AG10803 (cell line): ENCODE results near the gene FREY1.

Experiments
- DNase-seq: peaks from one replicate; pipeline ENCODE4 v3.0.0; 2010; ENCODE audit warnings: low read depth
- H3K4me3 ChIP-seq: 2 replicates; pipeline ENCODE4 v1.5.1; 2011; ENCODE audit warnings: mild to moderate bottlenecking, low read length, control low read depth
- CTCF ChIP-seq: conservative IDR thresholded peaks from 2 replicates; pipeline ENCODE4 v1.5.1; 2011; ENCODE audit warnings: mild to moderate bottlenecking, low read length, control low read depth, inconsistent platforms

FREY1 gene

GRCh38 chr11:45889966-45890365 lies 17.1 kb downstream of the FREY1 start:
- H3K4me3 ChIP-seq, result no peak overlapping the region

DNA sequence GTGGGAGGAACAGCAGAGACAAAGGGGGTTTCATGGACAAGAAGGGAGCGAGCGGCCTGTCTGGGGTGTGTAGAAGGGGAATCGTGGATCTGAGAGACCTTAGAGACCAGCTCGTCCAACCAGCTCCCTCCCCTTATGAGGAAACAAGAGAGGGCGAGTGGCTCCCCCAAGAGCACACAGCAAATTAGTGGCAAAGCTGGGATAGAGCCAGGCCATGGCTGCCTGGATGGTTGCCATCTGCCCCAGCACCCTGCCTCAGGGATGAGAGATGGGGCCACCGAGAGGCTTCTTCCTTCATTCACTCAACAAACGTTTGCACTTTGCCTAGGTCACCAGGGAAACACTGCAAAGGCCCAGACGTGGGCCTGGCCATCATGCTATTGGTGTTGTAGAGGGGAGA lies 17.5 kb downstream of the FREY1 start:
- no peak for DNase-seq
- TF ChIP-seq CTCF, result no peak
- no peak overlapping the region for H3K4me3 ChIP-seq

More at GRCh38 chr11:45889966-45890365, 17.1 kb downstream of the FREY1 start:
- DNase-seq, result no peak
- TF ChIP-seq CTCF, result no peak

GRCh38 chr11:45887587-45887986 lies 19.5 kb downstream of the FREY1 start:
- no peak overlapping the region for H3K4me3 ChIP-seq
- DNase-seq, result no peak
- no peak for TF ChIP-seq CTCF

DNA sequence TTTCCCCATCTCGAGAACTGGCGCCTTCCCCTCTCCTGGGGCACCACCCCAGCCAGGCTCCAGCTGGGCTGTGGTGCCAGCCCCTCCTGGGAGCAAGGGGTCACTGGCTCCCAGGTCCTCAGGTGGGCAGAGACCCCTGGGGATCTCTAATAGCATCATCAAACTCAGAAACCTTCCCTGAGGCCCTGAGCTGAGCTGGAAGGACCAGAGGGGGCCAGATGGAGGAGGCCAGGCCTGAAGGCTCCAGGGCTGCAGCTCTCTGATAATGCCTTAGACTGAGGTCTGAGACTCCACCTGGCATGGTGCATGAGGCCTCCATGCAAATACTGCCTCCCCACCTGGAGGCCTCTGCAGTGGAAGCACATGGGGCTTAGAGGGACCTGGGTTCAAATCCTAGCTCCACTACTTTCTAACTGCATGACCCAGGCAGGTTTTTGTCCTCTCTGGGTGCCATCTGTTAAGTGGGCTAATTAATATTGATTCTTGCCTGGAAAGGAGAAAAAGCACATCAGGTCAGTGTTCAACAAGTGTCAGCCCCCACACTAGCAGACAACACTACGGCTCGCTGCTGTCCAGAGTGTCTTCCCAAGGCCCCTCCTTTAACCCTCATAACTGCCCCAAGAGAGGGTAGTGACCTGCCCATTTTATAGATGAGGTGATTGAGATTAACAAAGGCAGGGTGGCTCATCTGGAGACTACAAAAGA lies 20.1 kb downstream of the FREY1 start:
- no peak for TF ChIP-seq CTCF
- no peak overlapping the region for H3K4me3 ChIP-seq
- no peak for DNase-seq

GRCh38 chr11:45885921-45886721 lies 20.9 kb downstream of the FREY1 start:
- peak overlapping the region; percentile 22; the same call in 1 of the 2 replicates for H3K4me3 ChIP-seq
- DNase-seq, result no peak
- TF ChIP-seq CTCF, result no peak

DNA sequence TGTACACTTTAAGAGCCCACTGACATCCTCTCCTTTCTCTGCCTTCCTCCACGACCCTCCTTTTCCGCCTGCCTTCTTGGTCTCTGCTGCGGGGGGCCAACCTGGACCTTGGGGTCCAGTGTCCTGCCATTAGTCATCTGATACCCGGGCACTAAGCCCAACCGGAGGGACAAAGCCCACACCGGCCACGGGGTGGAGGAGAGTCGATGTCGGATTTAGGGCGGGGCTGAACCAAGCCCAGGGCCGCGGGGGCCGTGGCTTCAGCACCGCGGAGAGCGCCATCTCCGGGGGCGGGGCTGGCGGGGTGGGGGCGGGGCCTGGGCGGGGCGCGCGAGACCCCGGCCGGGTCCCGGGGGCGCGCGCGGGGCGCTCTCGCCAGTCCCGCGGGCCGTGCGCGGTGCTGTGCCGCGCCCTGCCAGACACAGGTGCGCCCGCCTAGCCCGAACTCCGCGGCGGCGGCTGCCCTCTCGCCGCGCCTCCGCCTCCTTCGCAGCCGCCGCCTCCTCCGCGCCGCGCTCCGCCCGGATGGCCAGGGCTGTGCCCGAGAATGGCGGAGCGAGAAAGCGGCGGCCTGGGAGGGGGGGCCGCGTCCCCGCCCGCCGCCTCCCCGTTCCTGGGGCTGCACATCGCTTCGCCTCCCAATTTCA lies 21.7 kb downstream of the FREY1 start, which contains the start of gene MAPK8IP1:
Gene MAPK8IP1 (plus strand): TSS at position 378 of the 647 bp plus-strand sequence. CDS start 170 bp downstream, at position 548.
- DNase-seq, result peak; percentile 14
- no peak for TF ChIP-seq CTCF
- H3K4me3 ChIP-seq, result peak within 1 kb of the TSS; percentile 43
